ENCODE results near the gene PANK4.
"Not testable (repeated sequence)": the region's sequence is repeated elsewhere in the genome, so short reads cannot be mapped to it uniquely, and the experiment has no call there.

PANK4 gene

DNA sequence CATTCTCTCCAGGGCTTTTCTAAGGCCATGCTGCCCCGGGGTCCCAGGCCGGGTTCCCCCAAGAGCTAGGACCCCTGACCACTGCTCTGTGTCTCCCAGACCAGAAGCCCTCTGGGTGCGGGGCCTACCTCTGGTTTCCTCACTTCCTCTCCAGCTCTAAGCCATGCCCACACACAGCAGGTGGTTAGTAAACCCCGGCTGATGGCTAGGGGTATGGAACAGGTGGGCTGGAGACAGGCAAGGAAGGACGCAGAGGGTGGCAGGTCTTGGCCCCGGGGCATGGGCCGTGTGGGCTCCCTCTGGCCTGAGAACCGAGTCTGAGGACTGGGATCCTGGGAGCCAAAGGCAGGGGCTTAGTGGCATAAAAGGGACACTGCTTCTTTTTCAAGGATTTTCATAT, 66.2 kb downstream of the PANK4 start:
- Histone ChIP-seq H3K27ac (no peak overlapping the region), H3K27me3 (replicated peaks) (peaks cover 12% of the 10 kb centered on the region), H3K4me3 (ENCODE audit: low read depth, low read length) (no peak overlapping the region), H3K36me3 (replicated peaks) (no peaks in the 10 kb centered on the region)
- no peak for DNase-seq
- TF ChIP-seq, protein P1, sequence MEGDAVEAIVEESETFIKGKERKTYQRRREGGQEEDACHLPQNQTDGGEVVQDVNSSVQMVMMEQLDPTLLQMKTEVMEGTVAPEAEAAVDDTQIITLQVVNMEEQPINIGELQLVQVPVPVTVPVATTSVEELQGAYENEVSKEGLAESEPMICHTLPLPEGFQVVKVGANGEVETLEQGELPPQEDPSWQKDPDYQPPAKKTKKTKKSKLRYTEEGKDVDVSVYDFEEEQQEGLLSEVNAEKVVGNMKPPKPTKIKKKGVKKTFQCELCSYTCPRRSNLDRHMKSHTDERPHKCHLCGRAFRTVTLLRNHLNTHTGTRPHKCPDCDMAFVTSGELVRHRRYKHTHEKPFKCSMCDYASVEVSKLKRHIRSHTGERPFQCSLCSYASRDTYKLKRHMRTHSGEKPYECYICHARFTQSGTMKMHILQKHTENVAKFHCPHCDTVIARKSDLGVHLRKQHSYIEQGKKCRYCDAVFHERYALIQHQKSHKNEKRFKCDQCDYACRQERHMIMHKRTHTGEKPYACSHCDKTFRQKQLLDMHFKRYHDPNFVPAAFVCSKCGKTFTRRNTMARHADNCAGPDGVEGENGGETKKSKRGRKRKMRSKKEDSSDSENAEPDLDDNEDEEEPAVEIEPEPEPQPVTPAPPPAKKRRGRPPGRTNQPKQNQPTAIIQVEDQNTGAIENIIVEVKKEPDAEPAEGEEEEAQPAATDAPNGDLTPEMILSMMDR (IDR thresholded peaks at IDR 0.05; ENCODE audit: low read depth, low read length, missing control alignments) = no peak
- in situ Hi-C loops (cut with HindIII; ENCODE audit: low pct_ligation_motif_present, low sequenced_read_pairs) = no loop called here

DNA sequence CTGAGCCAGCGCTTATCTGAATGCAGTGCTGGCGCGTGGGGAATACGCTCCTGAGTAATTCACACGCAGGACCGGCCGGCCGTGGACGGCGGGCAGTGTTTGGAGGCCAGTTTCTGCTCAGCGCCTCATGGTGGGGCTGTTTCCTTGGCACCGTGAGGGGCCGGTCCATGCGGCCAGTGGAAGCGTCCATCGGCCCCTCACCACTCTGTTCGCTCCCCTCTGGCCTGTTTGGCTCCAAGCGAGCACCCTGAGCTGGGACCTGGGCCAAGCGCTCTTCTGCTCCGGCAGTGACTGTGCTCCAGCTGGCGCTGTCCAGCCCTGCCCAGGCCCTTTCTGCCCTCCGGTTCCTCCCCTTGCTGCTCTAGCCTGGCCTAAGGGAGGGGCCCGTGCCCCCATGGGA, 66.6 kb downstream of the PANK4 start:
- in situ Hi-C loops (cut with HindIII; ENCODE audit: low pct_ligation_motif_present, low sequenced_read_pairs) = no loop called here
- no peak overlapping the region for H3K27ac ChIP-seq
- peaks cover 12% of the 10 kb centered on the region for H3K27me3 ChIP-seq (replicated peaks)
- no peak for DNase-seq
- TF ChIP-seq, protein P1 (IDR thresholded peaks at IDR 0.05; ENCODE audit: low read depth, low read length, missing control alignments) = peak; percentile 48
- H3K36me3 ChIP-seq (replicated peaks) = no peaks in the 10 kb centered on the region
- no peak overlapping the region for H3K4me3 ChIP-seq (ENCODE audit: low read depth, low read length)

DNA sequence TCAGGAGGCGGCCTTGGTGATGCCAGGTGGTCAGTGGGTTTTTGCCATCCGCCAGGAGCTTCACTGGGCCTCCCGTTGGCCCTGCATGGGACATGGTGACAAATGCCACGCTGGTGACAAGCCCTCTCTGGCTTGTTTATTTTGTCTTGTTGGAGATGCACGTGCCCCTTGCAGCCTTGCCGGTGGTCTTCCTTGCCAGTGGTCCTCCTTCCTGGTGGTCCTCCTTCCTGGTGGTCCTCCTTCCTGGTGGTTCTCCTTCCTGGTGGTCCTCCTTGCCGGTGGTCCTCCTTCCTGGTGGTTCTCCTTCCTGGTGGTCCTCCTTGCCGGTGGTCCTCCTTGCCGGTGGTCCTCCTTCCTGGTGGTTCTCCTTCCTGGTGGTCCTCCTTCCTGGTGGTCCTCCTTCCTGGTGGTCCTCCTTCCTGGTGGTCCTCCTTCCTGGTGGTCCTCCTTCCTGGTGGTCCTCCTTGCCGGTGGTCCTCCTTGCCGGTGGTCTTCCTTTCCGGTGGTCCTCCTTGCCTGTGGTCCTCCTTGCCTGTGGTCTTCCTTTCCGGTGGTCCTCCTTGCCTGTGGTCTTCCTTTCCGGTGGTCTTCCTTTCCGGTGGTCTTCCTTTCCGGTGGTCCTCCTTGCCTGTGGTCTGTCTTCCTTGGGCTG, 67.2 kb downstream of the PANK4 start:
- H3K4me3 ChIP-seq (ENCODE audit: low read depth, low read length); H3K27ac ChIP-seq; in situ Hi-C loops (cut with HindIII; ENCODE audit: low pct_ligation_motif_present, low sequenced_read_pairs); DNase-seq; H3K27me3 ChIP-seq (replicated peaks); H3K36me3 ChIP-seq (replicated peaks): not testable (repeated sequence)

DNA sequence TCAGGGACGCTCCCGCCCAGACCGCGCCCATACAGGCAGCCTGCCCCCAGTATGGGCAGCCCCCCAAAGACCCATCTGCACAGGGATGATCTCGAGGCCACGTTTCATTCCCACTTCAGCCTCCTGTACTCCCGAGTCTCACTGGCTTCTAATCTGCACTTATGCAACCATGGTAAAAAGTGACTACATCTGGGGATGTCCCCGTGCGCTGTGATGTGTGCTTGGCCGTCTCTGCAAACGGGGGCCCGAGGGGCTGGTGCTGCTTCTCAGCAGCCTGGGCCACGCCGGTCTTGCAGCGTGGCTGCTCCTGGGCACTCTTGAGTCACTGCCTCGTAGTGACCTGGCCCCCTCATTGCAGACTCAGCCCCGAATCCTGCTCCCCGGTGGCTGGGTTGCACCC, 67.7 kb downstream of the PANK4 start:
- in situ Hi-C loops (cut with HindIII; ENCODE audit: low pct_ligation_motif_present, low sequenced_read_pairs) = no loop called here
- Histone ChIP-seq H3K4me3 (ENCODE audit: low read depth, low read length) (no peak overlapping the region), H3K27me3 (replicated peaks) (peaks cover 3% of the 10 kb centered on the region), H3K27ac (no peak overlapping the region), H3K36me3 (replicated peaks) (no peaks in the 10 kb centered on the region)
- no peak for DNase-seq
- TF ChIP-seq, protein P1 (IDR thresholded peaks at IDR 0.05; ENCODE audit: low read depth, low read length, missing control alignments) = no peak
